CD14-positive monocyte (primary cell): ENCODE measurements around the gene DYNC1H1. TPM values are rescaled to one million over a fixed set of nuclear protein-coding genes. Genes with fewer than 3 reads are reported as not detected.
A peak's percentile ranks its signal among the peaks of the same experiment; 100 is the strongest.

ENCODE experiments used
- DNase-seq, 3 donors: peaks; one replicate each; pipeline ENCODE4 v3.0.0-alpha.2; 2011 to 2022
- H2AFZ ChIP-seq: 2 replicates; pipeline ENCODE4 v1.6.0; 2012; ENCODE audit warnings: mild to moderate bottlenecking, low read depth, low read length, inconsistent platforms; ENCODE audit not compliant: insufficient read depth, poor library complexity, severe bottlenecking
- H3K27ac ChIP-seq, 2 donors: 1 replicate in 1 of 2; 2 replicates in 1 of 2; pipeline ENCODE4 v1.5.1; 2012 to 2013; ENCODE audit warnings: low read length in 2 of 2, control low read depth in 1 of 2, inconsistent platforms in 1 of 2, low read depth in 1 of 2, mild to moderate bottlenecking in 1 of 2
- H3K27me3 ChIP-seq, 2 donors: one replicate each; pipeline versions ENCODE4 v1.6.0 to v1.6.1; 2011 to 2013; ENCODE audit warnings: low read length in 2 of 2; ENCODE audit not compliant: control insufficient read depth in 2 of 2, insufficient read depth in 2 of 2
- H3K36me3 ChIP-seq, 2 donors: replicated peaks in 1 of 2; 1 replicate in 1 of 2; 2 replicates in 1 of 2; pipeline versions ENCODE4 v1.5.1 to v1.6.1; 2012 to 2013; ENCODE audit warnings: low read length in 2 of 2, control low read depth in 1 of 2, inconsistent platforms in 1 of 2, mild to moderate bottlenecking in 1 of 2; ENCODE audit not compliant: insufficient read depth in 2 of 2, control insufficient read depth in 1 of 2
- H3K4me1 ChIP-seq, 2 donors: 1 replicate in 1 of 2; 2 replicates in 1 of 2; pipeline versions ENCODE4 v1.5.1 to v1.6.1; 2012 to 2013; ENCODE audit warnings: low read length in 2 of 2, control low read depth in 1 of 2, inconsistent platforms in 1 of 2, mild to moderate bottlenecking in 1 of 2, moderate library complexity in 1 of 2; ENCODE audit not compliant: insufficient read depth in 2 of 2, control insufficient read depth in 1 of 2
- H3K4me2 ChIP-seq: replicated peaks from 2 replicates; pipeline ENCODE3; 2012; ENCODE audit warnings: low read length, moderate library complexity, mild to moderate bottlenecking; ENCODE audit not compliant: poor library complexity, severe bottlenecking; ENCODE audit errors: extremely low read depth
- H3K4me3 ChIP-seq, 3 experiments: fragments of 200-600 bp in 1 of 3; sonication (generic) in 1 of 3; replicated peaks in 1 of 3; 1 replicate in 2 of 3; 2 replicates in 1 of 3; pipeline ENCODE4 v1.5.1; 2011 to 2013; ENCODE audit warnings: low read length in 3 of 3, mild to moderate bottlenecking in 3 of 3, control low read depth in 2 of 3, low read depth in 2 of 3, inconsistent platforms in 1 of 3, moderate library complexity in 1 of 3
- H3K79me2 ChIP-seq: 2 replicates; pipeline ENCODE4 v1.6.0; 2012; ENCODE audit warnings: mild to moderate bottlenecking, control low read depth, inconsistent platforms, low read length, moderate library complexity; ENCODE audit not compliant: insufficient read depth
- H3K9ac ChIP-seq: 2 replicates; pipeline ENCODE4 v1.6.0; 2017; ENCODE audit warnings: low read length, mild to moderate bottlenecking; ENCODE audit not compliant: insufficient read depth, poor library complexity, severe bottlenecking
- H3K9me3 ChIP-seq, 2 donors: replicated peaks in 1 of 2; 1 replicate in 1 of 2; 2 replicates in 1 of 2; pipeline versions ENCODE4 v1.5.1 to v1.6.1; 2012 to 2013; ENCODE audit warnings: low read length in 2 of 2, control low read depth in 1 of 2; ENCODE audit not compliant: control insufficient read depth in 1 of 2, insufficient read depth in 1 of 2
- H4K20me1 ChIP-seq: 2 replicates; pipeline ENCODE4 v1.6.0; 2012; ENCODE audit warnings: mild to moderate bottlenecking, low read length, control low read depth, moderate library complexity; ENCODE audit not compliant: insufficient read depth
- H3K27ac Mint-ChIP-seq, 7 donors: one replicate each; pipeline ENCODE4 v1.8.0; 2020; ENCODE audit warnings: mild to moderate bottlenecking in 7 of 7, mixed read lengths in 7 of 7, moderate library complexity in 6 of 7, inconsistent platforms in 2 of 7
- H3K27me3 Mint-ChIP-seq, 3 donors: one replicate each; pipeline ENCODE4 v1.8.0; 2021 to 2022; ENCODE audit warnings: low read depth in 3 of 3, mild to moderate bottlenecking in 3 of 3, mixed read lengths in 3 of 3, moderate library complexity in 3 of 3, inconsistent platforms in 1 of 3
- H3K36me3 Mint-ChIP-seq, 2 donors: one replicate each; pipeline ENCODE4 v1.8.0; 2020; ENCODE audit warnings: mixed read lengths in 2 of 2, inconsistent platforms in 1 of 2, mild to moderate bottlenecking in 1 of 2
- H3K4me1 Mint-ChIP-seq: one replicate; pipeline ENCODE4 v1.8.0; 2020; ENCODE audit warnings: mild to moderate bottlenecking, mixed read lengths
- H3K4me3 Mint-ChIP-seq, 2 donors: one replicate each; pipeline ENCODE4 v1.8.0; 2020; ENCODE audit warnings: mild to moderate bottlenecking in 2 of 2, mixed read lengths in 2 of 2, moderate library complexity in 1 of 2
- H3K9me3 Mint-ChIP-seq, 7 donors: one replicate each; pipeline ENCODE4 v1.8.0; 2020 to 2022; ENCODE audit warnings: mixed read lengths in 7 of 7, mild to moderate bottlenecking in 6 of 7, moderate library complexity in 6 of 7, inconsistent platforms in 2 of 7
- WGBS: methylation state at CpG from one replicate; pipeline ENCODE4 v1.1.5; 2013; ENCODE audit warnings: missing lambda C conversion rate; ENCODE audit not compliant: insufficient coverage; 5-methylcytosine and 5-hydroxymethylcytosine counted together
- intact Hi-C, 2 donors: fragments of 100-400 bp; cut with micrococcal nuclease; formaldehyde crosslinking; loops; one replicate each; pipeline versions ENCODE4 v1.15.0 to v1.15.1; 2023
- polyA plus RNA-seq, 3 donors: library from polyadenylated mRNA; depleted of rRNA in 1 of 3; unstranded in 2 of 3; stranded (reverse) in 1 of 3; fragments of 300-500 nt in 2 of 3; fragments of >200 nt in 1 of 3; fragmentation: Illumina TruSeq in 2 of 3; gene quantifications; 1 replicate in 2 of 3; 2 replicates in 1 of 3; pipeline ENCODE4 v1.2.3, GENCODE V29; 2012 to 2021
- TF ChIP-seq, protein P1 (sequence below): fragments of 200-600 bp; IDR thresholded peaks from one replicate; pipeline ENCODE4 v1.8.0; 2022; ENCODE audit warnings: antibody characterized with exemption, mild to moderate bottlenecking

Gene DYNC1H1
- polyA plus RNA-seq, 3 donors: 14.7 to 87.3 (median 23.6) TPM

DNA sequence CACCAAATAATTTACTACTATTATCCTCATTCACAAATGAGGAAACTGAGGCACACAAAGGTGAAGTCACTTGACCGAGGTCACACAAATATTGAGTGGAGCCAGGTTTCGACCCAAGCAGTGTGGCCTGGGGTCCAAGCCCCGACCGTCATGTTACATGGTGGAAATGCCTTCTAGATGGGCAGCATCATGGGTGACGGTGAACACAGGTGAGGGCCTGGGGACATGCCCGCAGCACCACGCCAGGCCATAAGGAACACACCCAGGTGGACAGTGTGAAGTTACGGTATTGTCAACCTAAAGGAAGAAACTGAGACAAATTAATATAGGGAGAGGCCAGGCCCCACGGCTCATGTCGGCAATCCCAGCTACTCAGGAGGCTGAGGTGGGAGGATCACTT lies 35.3 kb upstream of the DYNC1H1 start:
- no peak overlapping the region for H3K4me2 ChIP-seq
- intact Hi-C loops: no loop called here
- H3K36me3 ChIP-seq: peaks cover 21 to 39% of the 10 kb centered on the region in 2 donors
- no peaks in the 10 kb centered on the region for H3K79me2 ChIP-seq
- no peaks in the 10 kb centered on the region for H4K20me1 ChIP-seq
- Mint-ChIP-seq H3K4me1 (peaks cover 9% of the 10 kb centered on the region), H3K4me3 (no peak overlapping the region), H3K27ac (peak overlapping the region in 2 of 7 donors; percentile 15 to 35), H3K27me3 (peaks cover 1 to 5% (median 4%) of the 10 kb centered on the region in 3 donors), H3K36me3 (peaks cover 26 to 37% of the 10 kb centered on the region in 2 donors), H3K9me3 (peaks cover 0 to 3% (median 0%) of the 10 kb centered on the region in 7 donors)
- H3K27ac ChIP-seq: no peak overlapping the region
- H3K9ac ChIP-seq: no peak overlapping the region
- no peak overlapping the region for H3K4me3 ChIP-seq
- no peak overlapping the region for H2AFZ ChIP-seq
- H3K4me1 ChIP-seq: no peaks in the 10 kb centered on the region
- TF ChIP-seq, protein P1, sequence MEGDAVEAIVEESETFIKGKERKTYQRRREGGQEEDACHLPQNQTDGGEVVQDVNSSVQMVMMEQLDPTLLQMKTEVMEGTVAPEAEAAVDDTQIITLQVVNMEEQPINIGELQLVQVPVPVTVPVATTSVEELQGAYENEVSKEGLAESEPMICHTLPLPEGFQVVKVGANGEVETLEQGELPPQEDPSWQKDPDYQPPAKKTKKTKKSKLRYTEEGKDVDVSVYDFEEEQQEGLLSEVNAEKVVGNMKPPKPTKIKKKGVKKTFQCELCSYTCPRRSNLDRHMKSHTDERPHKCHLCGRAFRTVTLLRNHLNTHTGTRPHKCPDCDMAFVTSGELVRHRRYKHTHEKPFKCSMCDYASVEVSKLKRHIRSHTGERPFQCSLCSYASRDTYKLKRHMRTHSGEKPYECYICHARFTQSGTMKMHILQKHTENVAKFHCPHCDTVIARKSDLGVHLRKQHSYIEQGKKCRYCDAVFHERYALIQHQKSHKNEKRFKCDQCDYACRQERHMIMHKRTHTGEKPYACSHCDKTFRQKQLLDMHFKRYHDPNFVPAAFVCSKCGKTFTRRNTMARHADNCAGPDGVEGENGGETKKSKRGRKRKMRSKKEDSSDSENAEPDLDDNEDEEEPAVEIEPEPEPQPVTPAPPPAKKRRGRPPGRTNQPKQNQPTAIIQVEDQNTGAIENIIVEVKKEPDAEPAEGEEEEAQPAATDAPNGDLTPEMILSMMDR: no peak
- over 99% methylated on average over 8 of the region's 10 CpGs for WGBS
- no peaks in the 10 kb centered on the region for H3K9me3 ChIP-seq
- H3K27me3 ChIP-seq: no peaks in the 10 kb centered on the region
- DNase-seq: no peak

DNA sequence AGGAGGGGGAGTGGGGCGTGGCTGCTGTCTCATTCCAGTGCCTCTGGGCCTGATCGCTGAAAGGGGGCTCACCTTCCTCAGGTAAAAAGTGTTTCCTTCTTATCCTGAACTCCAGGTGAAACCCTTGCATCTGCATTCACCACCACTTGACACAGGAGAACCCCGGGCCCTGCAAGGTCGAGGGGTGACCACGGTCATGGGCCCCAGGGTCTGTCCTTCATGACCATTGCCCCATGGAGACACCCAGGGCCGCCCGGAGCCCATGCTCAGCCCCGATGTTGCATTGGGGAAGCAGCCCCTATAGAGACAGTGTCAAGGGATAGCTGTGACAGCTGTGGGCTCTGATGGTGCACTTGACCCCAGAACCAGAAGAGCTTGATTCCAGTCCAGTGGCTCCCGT lies 34.4 kb upstream of the DYNC1H1 start:
- Histone ChIP-seq H3K79me2 (no peaks in the 10 kb centered on the region), H3K9ac (no peak overlapping the region), H2AFZ (no peak overlapping the region), H3K4me1 (no peaks in the 10 kb centered on the region), H3K4me3 (no peak overlapping the region), H3K27ac (no peak overlapping the region), H4K20me1 (no peaks in the 10 kb centered on the region), H3K27me3 (no peaks in the 10 kb centered on the region), H3K4me2 (no peak overlapping the region), H3K36me3 (peaks cover 16 to 33% of the 10 kb centered on the region in 2 donors), H3K9me3 (no peaks in the 10 kb centered on the region)
- Mint-ChIP-seq H3K27me3 (peaks cover 3 to 10% (median 5%) of the 10 kb centered on the region in 3 donors), H3K4me1 (peaks cover 9% of the 10 kb centered on the region), H3K9me3 (peaks cover 0 to 3% (median 0%) of the 10 kb centered on the region in 7 donors), H3K36me3 (peaks cover 22 to 33% of the 10 kb centered on the region in 2 donors), H3K27ac (peak overlapping the region in 2 of 7 donors; percentile 58 to 75), H3K4me3 (no peak overlapping the region)
- DNase-seq: no peak
- intact Hi-C loops: no loop called here
- TF ChIP-seq, protein P1: no peak
- WGBS: 95% methylated on average over 8 of the region's 9 CpGs
